T-helper 2 cell (primary cell): Measurements from ENCODE around the gene BAG5.

ENCODE experiments used
- DNase-seq, 5 experiments: peaks; one replicate each; pipeline versions ENCODE4 v3.0.0 to v3.0.0-alpha.2; 2012 to 2022

Gene BAG5

GRCh38 chr14:103507751-103508150, 54.7 kb downstream of the BAG5 start:
- no peak for DNase-seq
